Ishikawa (cell line): ENCODE results near the gene OR5H2.

Source experiments
- NFIC ChIP-seq: IDR thresholded peaks from 2 replicates; pipeline ENCODE4 v1.6.1; 2012
- TAF1 ChIP-seq: IDR thresholded peaks from 2 replicates; pipeline ENCODE4 v1.6.1; 2012; ENCODE audit warnings: low read depth, mild to moderate bottlenecking
- TCF12 ChIP-seq: IDR thresholded peaks from 2 replicates; pipeline ENCODE4 v1.6.1; 2012; ENCODE audit warnings: low read depth
- YY1 ChIP-seq: IDR thresholded peaks from 2 replicates; pipeline ENCODE4 v1.6.1; 2012; ENCODE audit warnings: low read depth
- TF ChIP-seq, protein P1 (sequence below): IDR thresholded peaks from 2 replicates; pipeline ENCODE4 v1.6.1; 2012
- TF ChIP-seq, protein P2 (sequence below): IDR thresholded peaks from 2 replicates; pipeline ENCODE4 v1.6.1; 2012

DNA sequence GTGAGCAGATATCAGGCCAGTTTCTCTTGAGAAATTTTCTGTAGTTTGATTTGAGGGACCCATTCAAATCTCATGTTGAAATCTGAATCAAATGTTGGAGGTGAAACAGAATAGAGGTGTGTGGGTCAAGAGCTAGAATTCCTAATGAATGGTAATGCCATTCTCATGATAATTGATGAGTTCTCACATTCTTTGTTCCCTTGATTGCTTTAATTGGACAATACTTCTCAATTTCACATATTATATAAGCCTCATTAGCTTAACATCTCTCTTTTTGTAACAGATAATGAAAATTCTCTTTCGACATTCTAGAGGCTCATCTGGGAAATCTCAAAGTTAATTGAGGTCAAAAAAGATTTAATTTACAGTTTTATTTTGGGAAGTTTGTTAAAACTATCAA is 40.1 kb upstream of the OR5H2 start:
- TF ChIP-seq YY1 (no peak), NFIC (no peak), TAF1 (no peak), TCF12 (no peak)
- TF ChIP-seq, protein P1, sequence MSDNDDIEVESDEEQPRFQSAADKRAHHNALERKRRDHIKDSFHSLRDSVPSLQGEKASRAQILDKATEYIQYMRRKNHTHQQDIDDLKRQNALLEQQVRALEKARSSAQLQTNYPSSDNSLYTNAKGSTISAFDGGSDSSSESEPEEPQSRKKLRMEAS = no peak
- TF ChIP-seq, protein P2, sequence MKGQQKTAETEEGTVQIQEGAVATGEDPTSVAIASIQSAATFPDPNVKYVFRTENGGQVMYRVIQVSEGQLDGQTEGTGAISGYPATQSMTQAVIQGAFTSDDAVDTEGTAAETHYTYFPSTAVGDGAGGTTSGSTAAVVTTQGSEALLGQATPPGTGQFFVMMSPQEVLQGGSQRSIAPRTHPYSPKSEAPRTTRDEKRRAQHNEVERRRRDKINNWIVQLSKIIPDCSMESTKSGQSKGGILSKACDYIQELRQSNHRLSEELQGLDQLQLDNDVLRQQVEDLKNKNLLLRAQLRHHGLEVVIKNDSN = no peak
